Ovary (tissue), 9 donors: ENCODE results near the gene BICD2. TPM values are rescaled to one million over a fixed set of nuclear protein-coding genes. Genes with fewer than 3 reads are reported as not detected.

ENCODE experiments used
- DNase-seq, 5 donors: peaks; one replicate each; pipeline ENCODE4 v3.0.0-alpha.2; 2019 to 2020
- H3K27ac ChIP-seq, 2 donors: fragments of 200-600 bp; one replicate each; pipeline versions ENCODE4 v1.5.1 to v1.8.0; 2019 to 2022
- H3K27me3 ChIP-seq: fragments of 200-600 bp; one replicate; pipeline ENCODE4 v1.8.0; 2022
- H3K36me3 ChIP-seq: fragments of 200-600 bp; sonication (generic); one replicate; pipeline ENCODE4 v1.5.1; 2019
- H3K4me1 ChIP-seq: one replicate; pipeline ENCODE4 v1.8.1; 2013; ENCODE audit warnings: mild to moderate bottlenecking, moderate library complexity; ENCODE audit not compliant: insufficient read depth
- H3K4me3 ChIP-seq: fragments of 200-600 bp; sonication (generic); one replicate; pipeline ENCODE4 v1.5.1; 2017
- H3K9me3 ChIP-seq, 2 donors: fragments of 200-600 bp in 1 of 2; sonication (generic) in 1 of 2; one replicate each; pipeline versions ENCODE4 v1.5.1 to v1.8.1; 2013 to 2019; ENCODE audit warnings: mild to moderate bottlenecking in 1 of 2, moderate library complexity in 1 of 2
- EP300 ChIP-seq: sonication (generic); formaldehyde crosslinking; IDR thresholded peaks from one replicate; pipeline ENCODE4 v1.6.1; 2017; ENCODE audit warnings: antibody characterized with exemption
- POLR2A ChIP-seq: fragments of 450-650 bp; IDR thresholded peaks from one replicate; pipeline ENCODE4 v1.6.1; 2017; ENCODE audit warnings: antibody characterized with exemption, mild to moderate bottlenecking, moderate library complexity
- WGBS, 3 donors: extraction: QIAGEN DNeasy Blood & Tissue Kit in 1 of 3; methylation state at CpG; one replicate each; pipeline versions ENCODE4 v1.1.5 to v1.1.7; 2013 to 2017; 5-methylcytosine and 5-hydroxymethylcytosine counted together
- intact Hi-C, 4 donors: fragments of 100-400 bp; cut with DNase I; formaldehyde crosslinking; loops; one replicate each; pipeline versions ENCODE4 v1.11.0 to v1.15.1; 2022 to 2023
- polyA plus RNA-seq, 2 donors: library from polyadenylated mRNA; stranded (reverse); fragments of 200-250 nt in 1 of 2; fragments of 350-450 nt in 1 of 2; fragmentation: Illumina TruSeq in 1 of 2; extraction: RNeasy Lipid Tissue Mini Kit (QIAGEN cat#74804) in 1 of 2; gene quantifications; one replicate each; pipeline ENCODE4 v1.2.3, GENCODE V29; 2013 to 2014
- total RNA-seq, 7 donors: library from RNA; depleted of rRNA in 2 of 7; stranded (reverse); fragments of >200 nt in 2 of 7; fragmentation: NEBNext Ultra II Directional in 3 of 7; extraction: Animal tissue kit (Norgen Biotek cat#: 25700) in 3 of 7; gene quantifications; one replicate each; pipeline versions ENCODE4 v1.1.0 to v1.2.4, GENCODE V29; 2016 to 2023
- TF ChIP-seq, protein P1 (sequence below), 3 donors: fragments of 450-650 bp in 2 of 3; fragments of 200-600 bp in 1 of 3; IDR thresholded peaks; one replicate each; pipeline versions ENCODE4 v1.5.1 to v1.8.0; 2016 to 2022; ENCODE audit warnings: antibody characterized with exemption in 3 of 3, mild to moderate bottlenecking in 1 of 3
- donor health status: DM: no; HTN: no; CAD: no; lungs with moderate emphysema.
- donor health status: DM: no; HTN: no; CAD: no.
- donor health status: Bipolar disorder and iron deficiency.
- donor health status: DM: yes; HTN: yes; CAD: no.
- donor health status: DM: no; HTN: no; CAD: no.
- donor health status: DM: yes; HTN: yes; CAD: no.

Gene BICD2
- total and polyA plus RNA-seq, 9 donors = 13.9 to 28.7 (median 20.6) TPM

DNA sequence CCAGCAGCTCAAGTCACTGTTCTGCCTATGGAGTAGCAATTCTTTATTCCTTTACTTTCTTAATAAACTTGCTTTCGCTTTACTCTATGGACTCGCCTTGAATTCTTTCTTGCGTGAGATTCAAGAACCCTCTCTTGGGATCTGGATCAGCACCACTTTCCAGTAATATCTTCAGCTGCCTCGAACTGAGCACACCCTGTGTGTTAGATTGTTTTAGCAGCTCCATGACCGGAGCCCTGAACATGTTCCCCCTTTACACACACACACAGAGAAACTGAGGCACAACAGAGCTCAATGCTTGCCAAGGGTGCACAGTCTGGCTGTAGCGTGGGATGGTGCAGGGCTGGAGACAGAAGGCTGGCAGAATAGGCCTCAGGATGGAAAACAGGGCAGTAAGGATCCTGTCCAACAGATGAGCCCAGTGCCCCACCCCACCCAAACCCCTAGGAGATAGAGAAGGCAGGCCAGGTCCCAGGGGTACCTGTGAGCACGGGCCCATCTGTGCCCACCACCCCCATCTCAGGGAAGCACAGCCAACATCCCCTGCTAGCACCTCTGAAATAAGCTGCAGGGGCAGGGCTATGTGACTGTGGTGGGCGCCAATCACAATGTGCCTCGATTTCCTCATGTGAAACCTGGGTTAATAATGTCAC is 27.9 kb downstream of the BICD2 start:
- no peak overlapping the region for H3K27ac ChIP-seq
- intact Hi-C loops = no loop called here
- H3K9me3 ChIP-seq = no peaks in the 10 kb centered on the region
- DNase-seq = peak in 1 of 5 donors; percentile 3
- 84 to 92% (median 85%) methylated on average over 9 of the region's 9 CpGs for WGBS, 3 donors
- H3K4me1 ChIP-seq = peaks cover 27% of the 10 kb centered on the region
- H3K4me3 ChIP-seq = no peak overlapping the region
- no peaks in the 10 kb centered on the region for H3K36me3 ChIP-seq
- TF ChIP-seq POLR2A (no peak), EP300 (no peak)
- TF ChIP-seq, protein P1, sequence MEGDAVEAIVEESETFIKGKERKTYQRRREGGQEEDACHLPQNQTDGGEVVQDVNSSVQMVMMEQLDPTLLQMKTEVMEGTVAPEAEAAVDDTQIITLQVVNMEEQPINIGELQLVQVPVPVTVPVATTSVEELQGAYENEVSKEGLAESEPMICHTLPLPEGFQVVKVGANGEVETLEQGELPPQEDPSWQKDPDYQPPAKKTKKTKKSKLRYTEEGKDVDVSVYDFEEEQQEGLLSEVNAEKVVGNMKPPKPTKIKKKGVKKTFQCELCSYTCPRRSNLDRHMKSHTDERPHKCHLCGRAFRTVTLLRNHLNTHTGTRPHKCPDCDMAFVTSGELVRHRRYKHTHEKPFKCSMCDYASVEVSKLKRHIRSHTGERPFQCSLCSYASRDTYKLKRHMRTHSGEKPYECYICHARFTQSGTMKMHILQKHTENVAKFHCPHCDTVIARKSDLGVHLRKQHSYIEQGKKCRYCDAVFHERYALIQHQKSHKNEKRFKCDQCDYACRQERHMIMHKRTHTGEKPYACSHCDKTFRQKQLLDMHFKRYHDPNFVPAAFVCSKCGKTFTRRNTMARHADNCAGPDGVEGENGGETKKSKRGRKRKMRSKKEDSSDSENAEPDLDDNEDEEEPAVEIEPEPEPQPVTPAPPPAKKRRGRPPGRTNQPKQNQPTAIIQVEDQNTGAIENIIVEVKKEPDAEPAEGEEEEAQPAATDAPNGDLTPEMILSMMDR (IDR thresholded peaks at IDR 0.05) = no peak
- H3K27me3 ChIP-seq = no peaks in the 10 kb centered on the region

DNA sequence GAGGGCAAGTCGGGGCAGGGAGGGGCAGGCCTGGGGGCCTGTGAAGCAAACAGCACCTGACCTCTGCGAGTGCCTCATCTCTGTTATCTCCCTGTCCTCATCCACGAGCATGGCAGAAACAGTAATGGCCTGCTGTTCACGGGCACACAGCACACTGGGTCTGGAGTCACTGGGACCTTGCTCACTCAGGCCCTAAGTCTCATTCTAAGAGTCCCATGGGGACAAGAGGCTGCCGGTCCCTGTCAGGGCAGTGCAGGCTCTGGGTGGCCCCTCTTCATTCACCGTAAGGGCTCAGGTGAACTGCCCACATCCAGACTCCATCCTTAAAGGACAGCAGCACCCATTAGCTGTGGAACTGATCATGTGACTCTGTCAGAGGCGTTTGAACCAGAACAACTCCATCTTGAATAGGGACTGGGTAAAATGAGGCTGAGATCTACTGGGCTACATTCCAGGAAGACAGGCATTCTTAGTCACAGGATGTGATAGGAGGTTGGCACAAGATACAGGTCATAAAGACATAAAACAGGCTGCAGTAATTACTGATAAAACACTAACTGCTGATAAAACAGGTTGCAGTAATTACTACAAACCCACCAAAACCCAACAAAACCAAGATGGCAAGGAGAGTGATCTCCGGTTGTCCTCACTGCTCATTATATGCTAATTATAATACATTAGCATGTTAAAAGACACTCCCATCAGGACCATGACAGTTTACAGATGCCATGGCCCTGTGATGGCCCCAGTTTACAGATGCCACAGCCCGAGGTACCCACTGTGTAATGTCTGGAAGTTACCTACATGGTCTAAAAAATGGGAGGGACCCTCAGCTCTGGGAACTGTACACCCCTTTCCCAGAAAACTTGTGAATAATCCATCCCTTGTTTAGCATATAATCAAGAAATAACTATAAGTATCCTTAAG is 28.7 kb downstream of the BICD2 start:
- DNase-seq = no peak
- no peak for TF ChIP-seq EP300
- no peak for TF ChIP-seq POLR2A
- TF ChIP-seq, protein P1 (IDR thresholded peaks at IDR 0.05) = no peak

DNA sequence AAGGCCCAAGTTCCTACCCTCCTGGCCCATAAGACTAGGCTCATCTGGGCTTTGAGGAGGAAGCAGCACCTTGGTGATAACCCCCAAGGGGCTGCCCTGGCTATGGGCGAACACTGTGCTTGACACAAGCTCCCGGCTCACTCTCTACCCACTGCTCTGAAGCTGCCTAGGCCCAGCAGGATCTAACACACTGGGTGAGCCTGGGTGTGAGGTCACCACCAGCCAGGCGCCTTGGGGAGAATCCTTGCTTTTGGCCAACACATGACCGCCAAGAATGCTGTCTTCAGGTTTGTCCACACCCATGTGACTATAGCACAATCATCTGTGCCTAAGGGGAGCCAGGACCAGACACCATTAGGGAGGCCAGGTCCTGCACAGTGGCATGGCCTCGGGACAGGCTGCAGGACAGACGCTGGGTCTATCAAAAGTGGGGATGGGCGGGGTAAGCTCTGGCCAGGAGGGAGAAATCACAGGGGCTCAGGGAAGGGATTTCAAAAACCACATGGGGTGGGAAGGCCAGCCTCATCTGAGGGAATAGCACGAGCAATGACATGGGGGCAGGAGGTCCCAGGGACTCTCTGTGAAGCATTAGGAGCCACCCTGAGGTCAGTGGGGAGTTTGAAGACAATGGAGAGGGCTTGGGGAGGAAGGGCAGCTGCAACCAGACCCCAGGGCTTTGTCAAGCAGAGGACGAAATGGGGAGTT is 29.6 kb downstream of the BICD2 start:
- Histone ChIP-seq H3K36me3 (no peaks in the 10 kb centered on the region), H3K27ac (no peak overlapping the region), H3K27me3 (no peaks in the 10 kb centered on the region), H3K9me3 (no peaks in the 10 kb centered on the region), H3K4me3 (no peak overlapping the region), H3K4me1 (peaks cover 22% of the 10 kb centered on the region)
- 90 to 96% (median 95%) methylated on average over 9 of the region's 9 CpGs for WGBS, 3 donors
- TF ChIP-seq POLR2A = no peak
- no peak for TF ChIP-seq EP300
- no peak for DNase-seq
- intact Hi-C loops = no loop called here

More for the DNA sequence above, 28.7 kb downstream of the BICD2 start:
- H3K27ac ChIP-seq = no peak overlapping the region
- H3K27me3 ChIP-seq = no peaks in the 10 kb centered on the region
- intact Hi-C loops = no loop called here
- H3K36me3 ChIP-seq = no peaks in the 10 kb centered on the region
- H3K4me3 ChIP-seq = no peak overlapping the region
- WGBS, 3 donors = 71 to 79% (median 75%) methylated on average over 9 of the region's 9 CpGs
- peaks cover 26% of the 10 kb centered on the region for H3K4me1 ChIP-seq
- no peaks in the 10 kb centered on the region for H3K9me3 ChIP-seq

DNA sequence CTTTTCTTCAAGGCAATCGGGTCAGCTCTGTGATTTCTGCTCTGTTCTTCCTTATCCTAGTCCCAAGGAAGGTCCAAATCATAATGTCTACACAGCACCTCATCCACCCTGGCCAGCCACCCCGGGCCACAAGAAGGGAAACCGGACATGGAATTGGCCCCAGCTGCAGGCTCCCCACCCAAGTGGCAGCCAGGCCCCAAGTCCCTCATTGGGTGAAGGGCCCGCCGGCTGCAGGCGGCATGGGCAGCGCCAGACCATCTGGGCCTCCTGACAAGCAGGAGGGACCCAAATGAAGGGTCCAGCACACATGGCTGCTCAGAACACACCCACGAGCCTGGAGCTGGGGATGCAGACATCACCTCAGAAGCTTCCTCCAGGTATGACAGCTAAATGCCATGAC is 33.7 kb downstream of the BICD2 start:
- Histone ChIP-seq H3K4me1 (no peaks in the 10 kb centered on the region), H3K9me3 (no peaks in the 10 kb centered on the region), H3K4me3 (no peak overlapping the region), H3K36me3 (no peaks in the 10 kb centered on the region), H3K27me3 (no peaks in the 10 kb centered on the region), H3K27ac (no peak overlapping the region)
- TF ChIP-seq, protein P1 (IDR thresholded peaks at IDR 0.05) = no peak
- TF ChIP-seq EP300 (no peak), POLR2A (no peak)
- 88 to 91% (median 90%) methylated on average over 8 of the region's 8 CpGs for WGBS, 3 donors
- intact Hi-C loops = no loop called here
- DNase-seq = no peak
